GM21737 (cell line): ENCODE measurements around the gene LMTK3.
A peak's percentile ranks its signal among the peaks of the same experiment; 100 is the strongest.

Source experiments
- ATAC-seq: cut with Tn5 transposase; IDR thresholded peaks from one replicate; pipeline ENCODE4 v1.9.1; 2021; ENCODE audit warnings: mild to moderate bottlenecking, moderate library complexity; ENCODE audit not compliant: unreplicated experiment

The LMTK3 gene

DNA sequence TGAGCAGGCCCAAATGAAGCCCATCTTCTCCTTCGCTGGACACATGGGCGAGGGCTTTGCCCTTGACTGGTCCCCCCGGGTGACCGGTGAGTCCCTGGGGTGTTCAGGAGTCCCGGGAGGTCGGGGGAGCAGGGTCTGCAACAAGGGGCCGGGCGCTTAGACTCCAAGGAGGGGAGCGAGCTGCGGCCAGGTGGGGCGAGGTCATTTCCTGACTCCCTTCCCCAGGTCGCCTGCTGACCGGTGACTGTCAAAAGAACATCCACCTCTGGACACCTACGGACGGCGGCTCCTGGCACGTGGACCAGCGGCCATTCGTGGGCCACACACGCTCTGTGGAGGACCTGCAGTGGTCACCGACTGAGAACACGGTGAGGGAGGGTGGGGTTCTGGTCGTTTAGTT lies 61.2 kb downstream of the LMTK3 start:
- no peak for ATAC-seq

DNA sequence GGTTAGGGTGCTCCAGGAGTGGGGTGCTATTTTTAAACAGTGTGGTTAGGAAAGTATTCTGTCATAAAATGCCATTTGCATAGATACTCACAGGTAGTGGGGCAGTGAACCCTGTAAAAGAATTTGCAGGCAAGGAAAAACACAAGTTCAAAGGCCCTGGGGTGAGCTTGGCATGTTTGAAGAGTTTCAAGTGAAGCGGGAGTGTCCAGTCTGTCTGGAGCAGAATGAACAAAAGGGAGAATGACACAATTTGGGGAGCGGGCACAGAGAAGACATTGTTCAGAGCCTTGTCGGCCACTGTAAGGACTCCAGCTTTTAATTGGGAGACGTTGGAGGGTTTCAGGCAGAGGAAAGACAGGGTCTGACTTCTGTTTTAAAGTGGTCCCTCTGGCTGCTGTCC lies 63.1 kb downstream of the LMTK3 start:
- ATAC-seq, result no peak

DNA sequence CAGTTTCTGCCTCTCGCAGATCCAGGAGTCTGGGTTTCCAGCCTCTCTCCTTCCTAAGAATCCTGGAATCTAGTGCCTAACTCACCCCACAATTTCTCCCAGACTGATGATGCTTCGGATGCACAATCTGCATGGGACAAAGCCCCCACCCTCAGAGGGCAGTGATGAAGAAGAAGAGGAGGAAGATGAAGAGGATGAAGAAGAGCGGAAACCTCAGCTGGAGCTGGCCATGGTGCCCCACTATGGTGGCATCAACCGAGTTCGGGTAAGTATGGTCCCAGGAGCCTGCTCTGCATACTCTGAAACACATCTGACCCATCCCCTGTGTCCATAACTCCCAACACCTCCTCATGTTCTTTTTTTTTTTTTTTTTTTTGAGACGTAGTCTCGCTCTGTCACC lies 65.1 kb downstream of the LMTK3 start:
- ATAC-seq, result no peak

DNA sequence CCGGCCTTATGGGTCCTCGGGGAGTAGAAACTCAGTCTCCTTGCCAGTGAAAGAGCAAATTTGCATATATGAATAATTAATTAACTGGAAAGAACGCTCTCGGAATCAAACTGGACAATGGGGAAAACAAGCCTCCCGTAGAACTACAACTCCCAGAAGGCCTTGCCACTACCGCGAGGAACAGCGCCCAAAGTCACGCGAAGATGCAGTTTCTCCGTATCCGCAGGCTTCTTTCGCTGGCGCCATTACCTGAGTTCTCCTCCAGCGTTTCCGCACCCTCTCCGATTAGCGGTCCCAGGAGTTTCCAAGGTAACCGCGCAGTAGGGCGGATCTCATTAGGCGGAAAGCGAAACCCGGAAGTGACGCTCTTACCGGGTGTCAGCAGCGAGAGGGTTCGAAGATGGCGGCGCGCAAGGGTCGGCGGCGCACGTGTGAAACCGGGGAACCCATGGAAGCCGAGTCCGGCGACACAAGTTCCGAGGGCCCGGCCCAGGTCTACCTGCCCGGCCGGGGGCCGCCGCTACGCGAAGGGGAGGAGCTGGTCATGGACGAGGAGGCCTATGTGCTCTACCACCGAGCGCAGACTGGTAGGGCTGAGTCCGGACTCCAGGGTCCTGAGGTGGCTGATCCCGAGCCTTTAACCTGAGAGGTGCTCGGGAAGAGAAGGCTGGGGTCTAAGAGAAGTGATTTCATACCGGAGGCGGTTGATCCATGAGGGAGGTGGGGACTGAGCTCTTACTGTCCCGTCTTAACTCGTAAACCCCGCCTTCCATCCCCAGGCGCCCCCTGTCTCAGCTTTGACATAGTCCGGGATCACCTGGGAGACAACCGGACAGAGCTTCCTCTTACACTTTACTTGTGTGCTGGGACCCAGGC lies 65.8 kb downstream of the LMTK3 start, which contains the start of gene GRWD1:
Gene GRWD1, plus strand, starts transcription at position 378 of the 876 bp plus-strand sequence. Its CDS starts 23 bp downstream, at position 401.
- ATAC-seq, result peak; percentile 83

DNA sequence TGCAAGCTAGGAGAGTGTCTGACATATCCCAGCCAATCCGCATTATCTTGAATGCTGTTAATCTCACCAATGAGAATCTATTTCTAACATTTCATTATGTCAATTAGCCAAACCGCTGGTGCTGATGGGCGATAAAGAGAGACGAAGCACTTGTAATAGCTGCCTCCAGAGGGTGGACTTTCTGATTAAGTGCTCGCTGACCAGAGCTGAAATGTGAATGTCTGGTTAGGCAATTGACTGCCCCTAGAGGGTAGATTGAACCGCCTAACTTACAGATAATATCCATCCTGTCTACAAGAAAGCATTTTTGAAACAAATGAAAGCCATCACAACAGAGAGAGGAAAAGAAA lies 66.4 kb downstream of the LMTK3 start:
- peak; percentile 20 for ATAC-seq

DNA sequence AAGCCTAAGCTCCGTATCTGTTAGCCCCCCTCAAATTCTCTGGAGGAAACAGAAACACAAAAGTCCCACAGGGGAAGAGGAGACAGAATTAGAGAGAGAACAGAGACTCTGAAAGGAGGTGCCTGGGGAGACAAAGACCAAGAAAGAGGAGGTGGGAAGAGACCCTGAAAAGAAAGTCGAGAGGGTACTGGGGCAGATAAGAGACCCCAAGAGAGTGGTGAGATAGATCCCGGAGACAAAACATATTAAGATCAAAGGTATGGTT lies 66.8 kb downstream of the LMTK3 start:
- ATAC-seq, result no peak

DNA sequence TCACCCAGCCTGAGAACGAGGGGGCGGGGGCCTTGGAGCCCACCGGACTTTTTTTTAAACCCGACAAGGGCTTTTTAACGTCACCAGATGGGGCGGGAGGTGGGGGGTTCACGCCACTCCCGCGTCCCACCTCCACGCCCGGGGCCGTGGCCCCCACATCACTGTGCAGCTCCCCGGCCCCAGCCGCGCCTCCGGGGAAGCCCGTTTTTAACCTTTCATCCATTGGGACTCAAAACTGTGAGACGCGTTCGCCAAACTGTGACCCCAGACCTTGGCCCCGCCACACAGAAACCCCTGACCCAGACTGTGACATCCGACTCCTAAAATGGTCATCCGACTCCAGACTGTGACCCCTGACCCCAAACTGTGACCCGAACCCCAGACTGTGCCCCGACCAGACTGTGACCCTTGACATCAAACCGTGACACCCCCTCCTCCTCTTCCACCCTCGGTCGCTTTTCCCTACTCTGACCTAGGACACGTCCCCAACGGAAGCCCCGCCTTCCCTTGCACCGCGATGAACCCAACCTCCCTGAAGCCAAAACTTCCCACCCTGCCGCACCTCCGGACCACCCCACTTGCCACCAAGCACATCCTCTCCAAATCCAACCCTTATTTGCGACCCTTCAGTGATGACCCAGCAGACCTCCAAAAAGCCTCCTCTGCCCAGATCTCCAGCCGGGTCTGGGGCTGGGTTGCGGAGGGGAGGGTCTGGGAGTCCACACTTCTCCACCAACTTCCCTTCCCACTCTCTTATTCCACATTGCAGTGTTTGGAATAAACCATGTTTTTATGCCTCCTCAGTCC lies 67.3 kb downstream of the LMTK3 start:
- ATAC-seq, result no peak

DNA sequence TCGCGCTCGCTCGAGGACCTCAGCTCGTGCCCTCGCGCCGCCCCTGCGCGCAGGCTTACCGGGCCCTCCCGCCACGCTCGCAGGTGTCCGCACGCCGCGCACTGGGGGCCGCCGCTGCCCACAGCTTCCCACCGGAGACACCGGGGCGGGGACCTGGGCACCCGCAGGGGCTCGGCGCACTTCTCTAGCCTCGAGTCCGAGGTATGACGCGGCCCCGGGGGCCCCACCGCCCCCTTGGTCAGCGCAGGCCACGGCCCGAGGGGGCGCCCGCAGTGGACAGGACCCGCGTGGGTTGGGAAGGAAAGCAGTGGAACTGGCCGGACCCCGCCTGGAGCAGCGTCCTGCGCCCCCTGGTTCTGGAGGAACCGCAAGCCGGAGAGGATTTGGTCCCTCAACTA lies 67.9 kb downstream of the LMTK3 start:
- no peak for ATAC-seq

DNA sequence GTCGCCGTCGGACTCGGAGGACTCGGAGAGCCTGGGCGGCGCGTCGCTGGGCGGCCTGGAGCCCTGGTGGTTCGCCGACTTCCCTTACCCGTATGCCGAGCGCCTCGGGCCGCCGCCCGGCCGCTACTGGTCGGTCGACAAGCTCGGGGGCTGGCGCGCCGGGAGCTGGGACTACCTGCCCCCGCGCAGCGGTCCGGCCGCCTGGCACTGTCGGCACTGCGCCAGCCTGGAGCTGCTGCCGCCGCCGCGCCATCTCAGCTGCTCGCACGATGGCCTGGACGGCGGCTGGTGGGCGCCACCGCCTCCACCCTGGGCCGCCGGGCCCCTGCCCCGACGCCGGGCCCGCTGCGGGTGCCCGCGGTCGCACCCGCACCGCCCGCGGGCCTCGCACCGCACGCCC lies 68.4 kb downstream of the LMTK3 start:
- ATAC-seq, result no peak

DNA sequence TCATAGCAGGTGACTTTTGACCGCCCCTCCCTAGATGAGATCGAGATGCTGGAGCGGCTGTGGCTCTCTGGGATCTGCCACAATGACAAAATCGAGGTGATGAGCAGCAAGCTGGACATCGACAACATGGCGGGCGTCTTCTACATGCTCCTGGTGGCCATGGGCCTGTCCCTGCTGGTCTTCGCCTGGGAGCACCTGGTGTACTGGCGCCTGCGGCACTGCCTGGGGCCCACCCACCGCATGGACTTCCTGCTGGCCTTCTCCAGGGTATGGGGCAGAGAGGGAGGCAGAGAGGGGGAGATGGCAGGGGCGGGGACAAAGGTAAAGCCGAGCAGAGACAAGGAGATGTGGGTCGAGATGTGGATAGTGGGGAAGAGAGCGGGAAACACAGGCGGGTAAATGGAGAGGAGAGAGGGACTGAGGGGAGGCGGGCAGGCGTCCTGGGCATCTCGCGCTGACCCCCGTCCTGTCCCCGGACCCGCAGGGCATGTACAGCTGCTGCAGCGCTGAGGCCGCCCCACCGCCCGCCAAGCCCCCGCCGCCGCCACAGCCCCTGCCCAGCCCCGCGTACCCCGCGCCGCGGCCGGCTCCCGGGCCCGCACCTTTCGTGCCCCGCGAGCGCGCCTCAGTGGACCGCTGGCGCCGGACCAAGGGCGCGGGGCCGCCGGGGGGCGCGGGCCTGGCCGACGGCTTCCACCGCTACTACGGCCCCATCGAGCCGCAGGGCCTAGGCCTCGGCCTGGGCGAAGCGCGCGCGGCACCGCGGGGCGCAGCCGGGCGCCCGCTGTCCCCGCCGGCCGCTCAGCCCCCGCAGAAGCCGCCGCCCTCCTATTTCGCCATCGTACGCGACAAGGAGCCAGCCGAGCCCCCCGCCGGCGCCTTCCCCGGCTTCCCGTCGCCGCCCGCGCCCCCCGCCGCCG lies 69.3 kb downstream of the LMTK3 start:
- ATAC-seq, result no peak

DNA sequence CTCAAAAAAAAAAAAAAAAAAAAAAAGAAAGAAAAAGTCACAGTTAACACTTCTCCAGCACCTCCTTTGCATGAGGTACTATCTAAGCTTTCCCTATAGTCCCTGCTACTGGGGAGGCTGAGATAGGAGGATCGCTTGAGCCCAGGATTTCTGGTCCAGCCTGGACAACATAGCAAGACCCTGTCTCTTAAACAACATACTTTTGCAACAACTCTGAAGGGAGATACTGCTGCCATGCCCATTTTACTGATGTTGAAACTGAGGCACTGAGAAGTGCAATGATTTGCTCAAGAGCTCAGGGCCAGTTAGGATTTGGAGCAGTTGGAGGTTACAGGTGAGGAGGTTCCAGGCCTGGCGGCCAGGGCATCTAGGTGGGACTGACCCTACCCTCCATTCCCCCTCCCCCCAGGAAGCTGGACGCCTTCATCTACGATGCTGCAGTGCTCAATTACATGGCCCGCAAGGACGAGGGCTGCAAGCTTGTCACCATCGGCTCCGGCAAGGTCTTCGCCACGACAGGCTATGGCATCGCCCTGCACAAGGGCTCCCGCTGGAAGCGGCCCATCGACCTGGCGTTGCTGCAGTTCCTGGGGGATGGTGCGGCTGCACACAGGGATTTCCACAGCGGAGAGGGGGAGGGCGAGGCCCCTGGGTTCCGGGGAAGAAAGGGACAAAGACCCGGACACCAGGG lies 70.1 kb downstream of the LMTK3 start:
- no peak for ATAC-seq

DNA sequence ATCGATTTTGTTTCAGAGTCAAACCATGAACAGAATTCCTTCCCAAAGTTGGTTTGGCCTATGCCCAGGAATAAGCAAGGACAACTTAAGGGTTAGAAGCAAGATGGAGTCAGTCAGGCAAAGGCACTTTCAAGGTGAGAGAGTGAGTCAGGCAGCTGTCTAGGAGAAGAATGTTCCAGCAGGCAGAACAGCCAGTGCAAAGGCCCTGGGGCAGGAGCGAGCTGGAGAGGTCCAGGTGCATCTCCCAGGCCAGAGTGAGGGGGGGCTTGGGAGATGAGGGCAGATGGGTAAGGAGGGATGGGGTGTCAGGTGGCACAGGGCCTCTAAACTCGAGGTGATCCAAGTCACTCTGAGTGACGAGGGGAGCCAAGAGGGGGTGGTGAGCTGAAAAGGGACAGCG lies 75.0 kb downstream of the LMTK3 start:
- no peak for ATAC-seq
